Activated CD4-positive, alpha-beta T cell treated with anti-CD3 and anti-CD28 coated beads, Interleukin-2, amount 10 ng/mL, durations not matched to agents 7 days and 5 days (primary cell): ENCODE data around the gene ALAS1. TPM values are rescaled to one million over a fixed set of nuclear protein-coding genes. Genes with fewer than 3 reads are reported as not detected.

Experiments
- CTCF ChIA-PET: fragments of 350-600 bp; sonication (Branson Sonifier 250); formaldehyde crosslinking; loops from one replicate; lab custom pipeline; 2021; ENCODE audit warnings: antibody characterized with exemption; lab: Charles Lee
- POLR2A ChIA-PET: fragments of 350-600 bp; sonication (Branson Sonifier 250); formaldehyde crosslinking; loops from one replicate; lab custom pipeline; 2021; ENCODE audit warnings: antibody characterized with exemption; lab: Charles Lee
- DNase-seq: peaks from one replicate; pipeline ENCODE4 v3.0.0-alpha.2; 2020
- H3K27ac Mint-ChIP-seq: one replicate; pipeline ENCODE4 v1.8.0; 2021; ENCODE audit warnings: mild to moderate bottlenecking, moderate library complexity, mixed read lengths
- H3K27me3 Mint-ChIP-seq: one replicate; pipeline ENCODE4 v1.8.0; 2021; ENCODE audit warnings: mixed read lengths
- H3K36me3 Mint-ChIP-seq: one replicate; pipeline ENCODE4 v1.8.0; 2021; ENCODE audit warnings: low read depth, mixed read lengths
- H3K4me1 Mint-ChIP-seq: one replicate; pipeline ENCODE4 v1.8.0; 2021; ENCODE audit warnings: mixed read lengths
- H3K4me3 Mint-ChIP-seq: one replicate; pipeline ENCODE4 v1.8.0; 2021; ENCODE audit warnings: mild to moderate bottlenecking, moderate library complexity, mixed read lengths
- H3K9me3 Mint-ChIP-seq: one replicate; pipeline ENCODE4 v1.8.0; 2021; ENCODE audit warnings: mixed read lengths
- total RNA-seq, 2 experiments: library from RNA; stranded (reverse); gene quantifications; one replicate each; pipeline ENCODE4 v1.2.3, GENCODE V29; 2021

Gene ALAS1
- total RNA-seq, 2 experiments from 2014 or later: 47.5 to 58.4 TPM

- no peaks in the 10 kb centered on the region for H3K9me3 Mint-ChIP-seq
- no peaks in the 10 kb centered on the region for H3K36me3 Mint-ChIP-seq
- H3K27ac Mint-ChIP-seq: no peak overlapping the region
- DNase-seq: no peak
- ChIA-PET CTCF (interaction anchor here (1.4 to 3.5 kb wide), 3 partner anchors 11 to 20 kb away, joined by 3 to 15 read pairs (median 4); no protein-coding TSS in a partner anchor), POLR2A (no interaction called here)
- peaks cover 5% of the 10 kb centered on the region for H3K4me1 Mint-ChIP-seq
- H3K27me3 Mint-ChIP-seq: no peaks in the 10 kb centered on the region
- no peak overlapping the region for H3K4me3 Mint-ChIP-seq
These were observed 16.4 kb upstream of the ALAS1 start for GRCh38 chr3:52181543-52181942.

GRCh38 chr3:52182196-52182595 is 15.8 kb upstream of the ALAS1 start:
- Mint-ChIP-seq H3K9me3 (no peaks in the 10 kb centered on the region), H3K36me3 (no peaks in the 10 kb centered on the region), H3K4me1 (peaks cover 5% of the 10 kb centered on the region), H3K27me3 (no peaks in the 10 kb centered on the region), H3K27ac (no peak overlapping the region), H3K4me3 (no peak overlapping the region)
- ChIA-PET POLR2A (no interaction called here), CTCF (interaction anchor here (0.6 to 3.5 kb wide), 5 partner anchors 11 to 25 kb away, joined by 3 to 15 read pairs (median 3); no protein-coding TSS in a partner anchor)
- DNase-seq: no peak

GRCh38 chr3:52182691-52183090 is 15.3 kb upstream of the ALAS1 start:
- Mint-ChIP-seq H3K9me3 (no peaks in the 10 kb centered on the region), H3K27me3 (no peaks in the 10 kb centered on the region), H3K27ac (no peak overlapping the region), H3K4me1 (peaks cover 5% of the 10 kb centered on the region), H3K4me3 (no peak overlapping the region), H3K36me3 (no peaks in the 10 kb centered on the region)
- ChIA-PET POLR2A (no interaction called here), CTCF (interaction anchor here (0.5 to 3.5 kb wide), 8 partner anchors 8 to 167 kb away, joined by 3 to 15 read pairs (median 4); no protein-coding TSS in a partner anchor)
- DNase-seq: no peak

GRCh38 chr3:52183786-52184445 is 14.0 kb upstream of the ALAS1 start:
- H3K4me3 Mint-ChIP-seq: no peak overlapping the region
- no peaks in the 10 kb centered on the region for H3K27me3 Mint-ChIP-seq
- no peak overlapping the region for H3K27ac Mint-ChIP-seq
- no peaks in the 10 kb centered on the region for H3K36me3 Mint-ChIP-seq
- ChIA-PET POLR2A (no interaction called here), CTCF (interaction anchor here (0.6 to 3.5 kb wide), 7 partner anchors 9 to 229 kb away, joined by 3 to 15 read pairs (median 3); no protein-coding TSS in a partner anchor)
- peaks cover 7% of the 10 kb centered on the region for H3K4me1 Mint-ChIP-seq
- no peak for DNase-seq
- no peaks in the 10 kb centered on the region for H3K9me3 Mint-ChIP-seq

- Mint-ChIP-seq H3K9me3 (no peaks in the 10 kb centered on the region), H3K36me3 (no peaks in the 10 kb centered on the region), H3K4me3 (no peak overlapping the region), H3K4me1 (peaks cover 12% of the 10 kb centered on the region), H3K27ac (no peak overlapping the region), H3K27me3 (no peaks in the 10 kb centered on the region)
- ChIA-PET POLR2A (no interaction called here), CTCF (interaction anchor here (3.5 kb wide), 1 partner anchor 14 kb away, joined by 15 read pairs; no protein-coding TSS in a partner anchor)
- DNase-seq: no peak
These were observed 13.3 kb upstream of the ALAS1 start for GRCh38 chr3:52184690-52185089.

- DNase-seq: no peak
- Mint-ChIP-seq H3K27ac (no peak overlapping the region), H3K36me3 (no peaks in the 10 kb centered on the region), H3K27me3 (no peaks in the 10 kb centered on the region), H3K4me1 (peaks cover 15% of the 10 kb centered on the region), H3K4me3 (no peak overlapping the region), H3K9me3 (no peaks in the 10 kb centered on the region)
- CTCF ChIA-PET: interaction anchor here (0.9 kb wide), 1 partner anchor 29 kb away, joined by 3 read pairs; no protein-coding TSS in a partner anchor
- POLR2A ChIA-PET: no interaction called here
These were observed 12.6 kb upstream of the ALAS1 start for GRCh38 chr3:52185311-52185710.

GRCh38 chr3:52185837-52186236 is 12.1 kb upstream of the ALAS1 start:
- no peak for DNase-seq
- Mint-ChIP-seq H3K4me3 (no peak overlapping the region), H3K9me3 (no peaks in the 10 kb centered on the region), H3K4me1 (peaks cover 15% of the 10 kb centered on the region), H3K27me3 (no peaks in the 10 kb centered on the region), H3K27ac (no peak overlapping the region), H3K36me3 (no peaks in the 10 kb centered on the region)
- ChIA-PET POLR2A (no interaction called here), CTCF (interaction anchor here (0.9 to 1.1 kb wide), 2 partner anchors 13 to 29 kb away, joined by 3 read pairs; no protein-coding TSS in a partner anchor)

GRCh38 chr3:52186729-52187128 is 11.2 kb upstream of the ALAS1 start:
- Mint-ChIP-seq H3K4me3 (no peak overlapping the region), H3K4me1 (peaks cover 15% of the 10 kb centered on the region), H3K9me3 (no peaks in the 10 kb centered on the region), H3K36me3 (no peaks in the 10 kb centered on the region), H3K27me3 (no peaks in the 10 kb centered on the region), H3K27ac (no peak overlapping the region)
- ChIA-PET CTCF (interaction anchor here (0.7 to 1.3 kb wide), 4 partner anchors 14 to 245 kb away, joined by 3 to 4 read pairs (median 4); partner anchors contain the start of gene RRP9), POLR2A (no interaction called here)
- DNase-seq: no peak

- DNase-seq: no peak
- Mint-ChIP-seq H3K27me3 (no peaks in the 10 kb centered on the region), H3K36me3 (no peaks in the 10 kb centered on the region), H3K4me3 (no peak overlapping the region), H3K9me3 (no peaks in the 10 kb centered on the region), H3K27ac (no peak overlapping the region), H3K4me1 (peaks cover 10% of the 10 kb centered on the region)
- ChIA-PET CTCF (interaction anchor here (0.8 to 1.2 kb wide), 2 partner anchors 10 to 13 kb away, joined by 4 to 5 read pairs; no protein-coding TSS in a partner anchor), POLR2A (no interaction called here)
These were observed 9.4 kb upstream of the ALAS1 start for GRCh38 chr3:52188556-52188955.

- H3K36me3 Mint-ChIP-seq: no peaks in the 10 kb centered on the region
- H3K27me3 Mint-ChIP-seq: no peaks in the 10 kb centered on the region
- H3K4me1 Mint-ChIP-seq: peaks cover 10% of the 10 kb centered on the region
- no peak overlapping the region for H3K4me3 Mint-ChIP-seq
- no peak overlapping the region for H3K27ac Mint-ChIP-seq
- ChIA-PET POLR2A (no interaction called here), CTCF (interaction anchor here (1.9 kb wide), 1 partner anchor 20 kb away, joined by 5 read pairs; no protein-coding TSS in a partner anchor)
- DNase-seq: no peak
- no peaks in the 10 kb centered on the region for H3K9me3 Mint-ChIP-seq
These were observed 7.5 kb upstream of the ALAS1 start for GRCh38 chr3:52190294-52191074.

GRCh38 chr3:52191663-52192062 is 6.3 kb upstream of the ALAS1 start:
- CTCF ChIA-PET: no interaction called here
- POLR2A ChIA-PET: no interaction called here
- Mint-ChIP-seq H3K4me1 (peaks cover 16% of the 10 kb centered on the region), H3K36me3 (no peaks in the 10 kb centered on the region), H3K27ac (no peak overlapping the region), H3K27me3 (no peaks in the 10 kb centered on the region), H3K4me3 (no peak overlapping the region), H3K9me3 (no peaks in the 10 kb centered on the region)
- DNase-seq: no peak

GRCh38 chr3:52193065-52193464 is 4.9 kb upstream of the ALAS1 start:
- H3K4me1 Mint-ChIP-seq: peaks cover 27% of the 10 kb centered on the region
- ChIA-PET POLR2A (no interaction called here), CTCF (interaction anchor here (0.5 to 1.6 kb wide), 3 partner anchors 8 to 18 kb away, joined by 3 to 8 read pairs (median 4); no protein-coding TSS in a partner anchor)
- no peaks in the 10 kb centered on the region for H3K9me3 Mint-ChIP-seq
- H3K27ac Mint-ChIP-seq: no peak overlapping the region
- no peak for DNase-seq
- H3K36me3 Mint-ChIP-seq: no peaks in the 10 kb centered on the region
- H3K27me3 Mint-ChIP-seq: no peaks in the 10 kb centered on the region
- H3K4me3 Mint-ChIP-seq: no peak overlapping the region
